GM21576 (cell line): Measurements from ENCODE around the gene SIRPB2.

Source experiments
- ATAC-seq: cut with Tn5 transposase; IDR thresholded peaks from one replicate; pipeline ENCODE4 v1.9.1; 2021; ENCODE audit warnings: mild to moderate bottlenecking, moderate library complexity; ENCODE audit not compliant: unreplicated experiment

The SIRPB2 gene

DNA sequence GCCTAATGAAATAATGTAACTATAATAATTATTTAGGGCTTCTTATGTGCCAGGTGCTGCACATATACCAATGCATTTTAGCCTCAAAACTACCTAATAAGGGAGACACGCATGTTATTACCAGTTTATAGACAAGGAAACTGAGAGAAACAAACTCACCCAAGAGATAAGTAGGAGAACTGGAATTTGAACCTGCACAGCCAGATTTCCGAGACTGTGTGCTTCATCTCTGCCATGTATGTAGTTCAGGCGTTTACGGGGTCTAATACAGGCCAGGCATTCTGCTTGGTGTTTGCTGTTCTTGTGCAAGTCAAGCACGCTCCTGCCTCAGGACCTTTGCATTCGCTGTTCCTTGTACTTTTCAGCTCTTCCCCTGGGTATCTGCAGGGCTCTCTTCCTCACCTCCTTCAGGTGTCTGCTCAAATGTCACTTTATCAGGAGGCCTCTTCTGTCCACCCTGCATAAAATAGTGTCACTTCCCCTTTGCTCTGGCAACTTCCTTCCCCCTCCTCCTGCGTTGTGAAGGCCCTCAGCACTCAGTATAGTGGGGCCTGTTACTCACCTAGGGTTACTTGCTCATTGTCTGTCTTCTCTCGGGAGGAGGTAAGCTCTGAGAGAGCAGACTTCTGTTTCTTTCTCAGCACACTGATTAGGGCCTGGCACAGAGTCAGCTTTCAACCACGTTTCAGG lies 18.5 kb downstream of the SIRPB2 start:
- no peak for ATAC-seq

DNA sequence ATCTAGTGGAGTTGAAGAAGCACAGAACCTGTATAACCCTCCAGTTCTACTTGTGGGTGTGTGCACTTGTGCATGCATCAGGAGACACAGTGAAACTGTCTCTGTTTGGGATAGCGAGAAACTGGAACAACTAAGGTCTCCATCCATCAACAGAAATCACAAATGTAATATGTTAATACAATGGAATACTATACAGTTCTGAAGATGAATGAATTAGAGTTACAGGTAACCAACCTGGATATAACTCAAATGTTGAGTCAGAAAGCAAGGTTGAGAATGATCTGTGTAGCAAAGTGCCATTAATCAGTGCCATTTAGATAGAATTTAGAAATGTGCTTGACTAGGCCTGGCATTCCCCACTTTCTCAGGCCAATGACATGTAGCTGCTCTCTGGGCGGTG lies 20.0 kb downstream of the SIRPB2 start:
- no peak for ATAC-seq

DNA sequence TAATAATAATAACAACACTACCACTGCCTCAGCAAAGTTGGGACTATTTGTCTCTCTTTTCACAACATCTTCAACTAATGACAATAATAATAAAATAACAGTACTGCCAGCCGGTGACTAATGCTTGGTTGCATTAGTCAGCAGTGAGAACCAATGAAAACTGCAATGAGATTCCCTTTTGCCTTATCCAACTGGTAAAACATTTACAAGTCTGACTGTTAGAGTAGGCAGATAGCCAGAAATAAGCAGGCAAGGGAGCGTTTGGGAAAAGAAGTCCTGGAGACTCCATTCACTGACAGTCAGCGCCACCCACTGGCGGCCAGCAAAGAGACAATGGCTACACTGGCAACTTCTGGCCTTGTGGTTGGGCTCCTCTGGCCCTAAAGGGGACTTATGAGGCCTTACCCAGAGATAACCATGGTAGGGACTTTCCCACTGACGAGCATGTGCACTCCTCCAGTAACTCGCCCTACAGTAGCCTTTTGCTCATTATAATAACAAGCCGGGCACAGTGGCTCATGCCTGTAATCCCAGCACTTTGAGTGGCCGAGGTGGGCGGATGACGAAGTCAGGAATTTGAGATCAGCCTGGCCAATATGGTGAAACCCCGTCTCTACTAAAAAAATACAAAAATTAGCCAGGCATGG lies 21.2 kb downstream of the SIRPB2 start:
- no peak for ATAC-seq

DNA sequence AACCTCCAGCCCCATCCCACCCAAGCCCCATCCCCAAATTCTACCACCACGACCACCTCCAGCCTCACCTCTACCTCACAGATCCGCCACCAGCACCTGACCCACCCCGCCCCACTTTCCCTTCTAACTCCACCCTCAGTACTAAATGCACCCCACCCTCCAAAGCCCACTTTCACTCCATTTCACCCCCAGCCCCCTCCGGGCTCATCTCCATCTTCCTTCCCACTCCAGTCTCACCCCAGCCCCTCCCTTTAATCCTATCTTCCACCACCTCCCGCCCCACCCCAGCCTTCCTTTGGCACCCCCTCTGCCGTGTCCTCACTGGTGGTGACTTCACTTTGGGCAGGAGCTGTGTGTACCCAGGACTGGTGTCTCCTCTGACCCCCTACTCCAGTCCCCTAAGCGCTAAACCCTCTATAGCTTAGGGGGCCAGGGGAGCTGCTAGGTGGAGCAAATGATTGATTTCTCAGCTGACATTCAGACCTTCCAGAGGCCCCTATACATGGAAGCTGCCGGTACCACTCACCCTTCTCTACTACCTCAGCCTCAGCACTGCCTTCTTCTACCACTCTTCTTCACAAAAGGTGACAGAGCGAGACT lies 21.8 kb downstream of the SIRPB2 start:
- no peak for ATAC-seq

DNA sequence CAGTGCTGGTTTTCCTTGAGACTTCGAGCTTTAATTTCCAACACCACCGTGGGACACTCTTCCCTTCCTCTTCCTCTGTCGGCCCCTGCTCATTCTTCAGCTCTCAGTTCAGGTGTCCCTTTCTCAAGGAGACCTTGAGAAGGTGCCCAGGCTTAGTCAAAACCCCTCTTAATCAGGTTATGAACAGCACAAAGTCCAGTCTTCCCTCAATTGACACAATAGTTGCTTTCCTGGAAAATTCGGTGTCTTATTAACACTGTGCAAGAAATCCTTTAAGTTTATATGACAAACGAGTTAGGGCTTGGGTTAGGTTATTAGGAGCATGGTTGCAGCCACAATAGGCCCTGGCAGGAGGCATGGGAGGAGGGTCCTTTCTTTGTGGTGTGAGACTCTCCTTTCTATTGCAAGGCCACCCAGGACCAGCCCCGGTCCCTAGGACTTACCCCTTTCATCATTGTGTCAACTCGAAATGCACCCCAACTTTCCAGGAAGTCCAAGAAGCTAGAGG lies 23.0 kb downstream of the SIRPB2 start:
- ATAC-seq: no peak

DNA sequence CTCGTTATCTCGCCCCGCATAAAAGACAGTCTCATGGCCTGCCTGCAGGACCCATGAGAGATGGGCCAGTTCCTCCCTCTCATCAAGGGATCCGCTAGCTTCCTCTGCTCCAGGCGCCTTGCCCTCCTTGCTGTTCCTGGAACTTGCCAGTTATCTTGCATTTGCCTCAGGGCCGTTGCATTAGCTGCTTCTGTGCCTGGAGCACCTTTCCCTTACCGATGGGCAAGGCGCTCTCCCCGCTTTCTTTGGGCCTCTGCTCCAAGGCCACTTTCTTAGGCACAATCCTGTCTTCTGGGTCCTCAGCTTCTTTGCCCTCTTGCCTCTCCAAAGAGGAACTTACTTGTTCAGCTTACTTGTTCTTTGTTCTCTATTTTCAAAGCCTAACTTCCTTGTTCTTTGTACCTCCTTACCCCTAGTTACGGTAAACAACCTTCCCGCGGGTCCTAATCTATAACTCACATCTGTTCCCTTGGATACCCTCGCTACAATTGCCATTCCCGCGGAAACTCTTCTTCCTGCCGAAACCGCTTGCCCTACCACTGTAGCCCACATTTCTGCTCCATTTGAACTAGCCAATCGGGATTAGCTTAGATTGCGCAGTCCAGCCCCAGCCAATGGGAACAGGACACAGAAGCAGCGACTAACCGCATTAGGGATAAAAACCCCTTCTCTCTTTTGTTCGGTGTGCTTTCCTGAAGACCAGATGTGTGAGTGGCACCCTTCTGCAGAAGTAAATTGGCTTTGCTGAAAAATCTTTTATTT lies 23.7 kb downstream of the SIRPB2 start:
- ATAC-seq: no peak

DNA sequence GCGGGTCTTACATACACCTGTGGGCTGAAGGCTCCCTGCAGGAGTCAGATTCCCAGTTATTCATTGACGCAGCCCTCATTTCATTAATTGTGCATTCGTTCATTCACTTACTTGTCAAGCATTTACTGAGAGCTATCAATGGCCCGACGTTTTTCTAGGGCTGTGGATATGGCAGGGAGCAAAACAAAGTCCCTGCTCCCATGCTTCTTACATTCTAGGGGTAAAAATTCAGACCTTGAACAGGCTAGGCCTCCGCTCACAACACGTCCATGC lies 24.2 kb downstream of the SIRPB2 start:
- no peak for ATAC-seq

DNA sequence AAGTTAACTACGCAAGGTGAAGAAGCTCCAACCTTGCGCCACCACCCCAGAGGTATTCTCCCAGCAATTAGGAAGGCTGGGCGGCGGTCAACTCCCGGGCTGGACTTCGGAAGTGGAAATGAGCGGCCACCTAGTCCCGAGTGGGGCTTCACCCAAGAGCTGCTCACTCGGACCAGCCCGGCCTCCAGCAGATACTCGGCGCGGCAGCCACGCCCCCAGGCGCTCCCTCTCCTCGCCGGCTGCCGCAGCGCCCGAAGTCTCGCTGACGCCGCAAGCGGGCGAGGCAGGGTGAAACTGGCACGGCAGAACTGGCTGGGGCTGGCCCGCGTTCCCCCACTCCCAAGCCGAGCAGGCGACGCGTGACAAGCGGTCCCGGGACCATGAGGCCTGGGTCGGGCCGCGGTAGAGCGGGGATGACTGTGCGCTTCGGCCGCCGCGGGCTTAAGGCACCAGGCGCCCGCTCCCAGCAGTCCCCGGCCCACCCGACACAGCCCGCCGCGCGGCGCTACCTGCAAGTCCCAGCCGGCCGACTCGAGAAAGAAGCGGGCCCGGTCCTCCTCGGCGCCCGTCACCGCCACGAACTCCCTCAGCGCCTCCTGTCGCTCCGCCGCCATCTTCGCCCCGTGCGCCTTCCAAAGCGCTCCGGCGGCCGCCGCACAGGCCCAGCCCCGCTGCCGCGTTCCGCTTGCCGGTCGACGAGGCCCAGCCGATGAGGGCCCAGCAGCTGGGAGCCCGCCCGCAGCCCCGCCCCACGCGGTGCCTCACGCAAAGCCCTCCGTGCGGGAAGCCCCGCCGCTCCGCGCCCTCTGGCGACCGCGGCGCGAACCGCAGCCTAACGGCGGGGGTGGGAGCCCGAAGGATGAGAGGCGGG lies 24.8 kb downstream of the SIRPB2 start, which contains the start of gene NSFL1C:
Gene NSFL1C (minus strand): TSS at position 639 of the 871 bp plus-strand sequence. CDS start 25 bp downstream, at position 614.
- peak; percentile 82 for ATAC-seq

DNA sequence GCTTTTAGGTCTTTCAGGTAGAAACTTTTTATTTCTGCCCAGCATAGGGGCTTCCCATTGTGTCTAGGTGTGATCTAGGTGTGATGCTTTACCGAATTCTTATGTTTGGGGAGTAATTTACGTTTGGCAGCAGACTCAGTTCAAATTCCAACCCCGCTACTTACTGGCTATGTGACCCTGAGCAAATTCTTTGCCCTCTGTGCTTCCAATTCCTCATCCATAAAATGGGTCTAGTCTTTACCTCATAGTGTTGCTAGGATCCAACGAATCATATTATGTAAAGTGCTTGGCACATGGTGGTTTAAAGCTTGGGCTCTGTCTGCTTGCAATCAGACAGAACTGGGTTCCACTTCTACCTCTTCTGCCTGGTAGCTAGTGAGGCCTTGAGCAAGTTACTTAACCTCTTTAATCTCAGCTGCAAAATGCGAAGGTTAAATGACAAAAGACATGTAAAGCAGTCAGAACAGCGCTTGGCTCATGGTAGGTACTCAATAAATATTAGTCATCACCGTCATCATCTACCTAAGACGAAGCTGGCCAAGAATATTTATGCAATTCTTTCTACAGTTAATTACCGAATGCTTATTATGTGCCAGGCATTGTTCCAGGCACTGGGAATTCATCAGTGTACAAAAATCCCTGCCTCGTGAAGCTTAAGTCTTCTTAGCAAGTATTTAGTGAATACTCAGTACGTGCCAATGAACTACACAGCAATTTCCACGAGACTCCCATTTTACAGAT lies 25.6 kb downstream of the SIRPB2 start:
- no peak for ATAC-seq

DNA sequence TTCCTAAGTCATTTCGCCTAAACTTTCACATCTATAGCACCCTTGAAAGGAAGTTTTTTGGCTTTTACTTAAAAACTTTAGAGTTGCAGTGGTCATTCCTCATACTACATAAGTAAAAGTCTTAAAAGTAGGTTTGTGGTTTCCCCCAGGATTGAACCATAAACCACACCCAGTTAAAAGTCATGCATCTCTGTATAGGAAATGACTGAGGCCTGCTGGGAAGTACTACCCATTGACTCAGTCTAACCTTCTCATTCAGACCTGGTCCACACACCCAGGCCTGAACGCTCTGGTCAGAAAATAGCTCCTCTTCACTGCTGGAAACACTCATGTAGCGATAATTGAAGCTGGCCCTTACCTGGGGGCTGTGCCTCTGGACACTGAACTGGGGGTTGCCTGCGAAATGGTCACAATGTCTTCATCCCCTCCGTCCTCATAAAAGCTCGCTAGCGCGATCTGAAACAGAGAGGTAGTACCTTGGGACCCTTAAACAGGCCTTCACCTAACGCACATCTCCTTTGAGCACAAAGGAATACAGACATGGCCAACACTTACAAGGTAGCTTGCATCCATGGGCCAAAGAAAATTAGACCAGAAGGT lies 27.1 kb downstream of the SIRPB2 start:
- ATAC-seq: no peak

DNA sequence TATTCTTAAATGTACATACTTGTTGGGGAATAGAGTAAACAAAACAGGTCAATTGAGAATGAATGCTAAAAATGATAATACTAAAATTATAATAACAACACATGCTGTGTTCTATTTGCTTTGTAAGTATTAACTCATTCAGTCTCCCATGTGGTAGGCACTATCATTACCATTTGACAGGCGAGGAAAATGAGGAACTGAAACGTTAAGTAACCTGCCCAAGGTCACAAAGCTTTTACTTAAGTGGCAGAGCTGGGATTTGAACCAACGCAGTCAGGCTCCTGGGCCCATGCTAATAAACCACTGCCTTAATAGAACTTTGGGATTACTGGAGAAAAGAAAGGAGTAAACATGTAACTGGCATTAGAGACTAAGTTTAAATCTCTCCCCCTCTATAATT lies 28.4 kb downstream of the SIRPB2 start:
- no peak for ATAC-seq

DNA sequence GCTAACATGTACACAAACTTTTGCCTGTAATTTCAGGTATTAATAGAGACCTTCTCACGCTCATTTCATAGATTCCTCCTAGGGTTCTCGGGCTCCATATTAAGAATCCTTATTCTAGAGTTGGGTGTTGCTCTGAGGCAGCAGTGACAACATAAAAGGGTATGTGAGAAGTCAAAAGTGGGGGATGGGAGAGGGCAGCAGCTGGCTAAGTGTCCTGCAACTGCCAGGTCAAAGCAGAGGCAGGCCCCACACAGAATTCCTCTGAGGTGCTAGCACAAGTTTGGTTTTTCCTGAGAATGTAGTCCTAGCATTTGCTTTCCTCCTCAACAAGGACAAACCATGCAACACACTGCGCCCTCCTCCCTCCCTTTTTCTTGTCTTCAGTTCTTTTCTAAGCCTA lies 29.2 kb downstream of the SIRPB2 start:
- ATAC-seq: no peak

DNA sequence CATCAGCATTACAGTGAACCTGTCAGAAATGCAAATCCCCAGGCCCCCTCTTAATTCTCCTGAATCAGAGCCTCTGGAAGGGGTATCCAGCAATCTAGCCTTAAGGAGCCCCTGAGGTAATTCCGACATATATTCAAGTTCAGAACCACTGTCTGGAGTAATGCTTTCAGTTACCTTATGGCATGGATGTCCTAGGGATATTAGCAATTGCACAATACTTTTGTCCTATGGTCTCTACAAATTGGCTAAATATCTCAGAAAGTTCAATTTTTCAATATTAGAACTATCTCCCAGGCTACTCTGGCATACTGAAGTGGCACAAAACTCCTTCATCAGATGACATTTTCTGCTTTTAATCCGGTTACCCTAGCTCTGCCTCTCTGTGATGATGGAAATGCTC lies 30.9 kb downstream of the SIRPB2 start:
- ATAC-seq: no peak

DNA sequence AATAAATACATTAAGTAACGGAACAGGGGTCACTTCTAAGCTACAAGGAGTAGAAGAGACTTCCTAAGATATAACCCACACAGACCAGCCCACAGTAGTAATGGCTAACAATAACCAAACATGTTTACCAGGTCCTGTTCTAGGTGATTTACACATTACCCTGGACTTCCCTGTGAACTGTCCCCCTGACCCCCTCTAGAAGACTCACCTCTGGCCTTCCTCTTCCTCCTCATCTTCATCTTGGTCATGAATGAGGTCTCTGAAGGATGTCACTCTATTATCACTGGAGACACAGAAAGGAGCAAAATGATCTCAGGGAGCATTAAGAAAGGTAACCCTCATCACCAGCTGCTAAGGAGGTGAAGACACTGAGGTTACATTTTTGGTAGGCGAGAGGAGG lies 33.2 kb downstream of the SIRPB2 start:
- no peak for ATAC-seq

DNA sequence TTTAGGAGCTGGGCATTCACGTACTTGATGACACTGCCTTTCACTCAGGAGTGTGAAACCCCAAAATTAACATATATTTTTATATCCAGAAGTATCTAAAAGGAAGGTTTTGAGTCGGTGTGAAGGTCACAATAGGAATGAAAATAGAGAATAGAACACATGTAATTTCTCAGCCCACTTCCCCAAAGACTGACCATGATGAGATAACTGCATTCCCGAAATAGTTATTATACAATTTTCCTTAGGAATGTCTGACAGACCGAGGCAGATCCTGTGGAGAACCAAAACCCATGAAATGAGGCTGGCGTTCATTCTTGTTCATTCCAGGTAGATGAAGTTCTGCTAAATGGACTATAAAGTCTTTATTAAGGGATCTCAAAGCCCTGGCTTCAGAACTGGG lies 34.9 kb downstream of the SIRPB2 start:
- no peak for ATAC-seq

DNA sequence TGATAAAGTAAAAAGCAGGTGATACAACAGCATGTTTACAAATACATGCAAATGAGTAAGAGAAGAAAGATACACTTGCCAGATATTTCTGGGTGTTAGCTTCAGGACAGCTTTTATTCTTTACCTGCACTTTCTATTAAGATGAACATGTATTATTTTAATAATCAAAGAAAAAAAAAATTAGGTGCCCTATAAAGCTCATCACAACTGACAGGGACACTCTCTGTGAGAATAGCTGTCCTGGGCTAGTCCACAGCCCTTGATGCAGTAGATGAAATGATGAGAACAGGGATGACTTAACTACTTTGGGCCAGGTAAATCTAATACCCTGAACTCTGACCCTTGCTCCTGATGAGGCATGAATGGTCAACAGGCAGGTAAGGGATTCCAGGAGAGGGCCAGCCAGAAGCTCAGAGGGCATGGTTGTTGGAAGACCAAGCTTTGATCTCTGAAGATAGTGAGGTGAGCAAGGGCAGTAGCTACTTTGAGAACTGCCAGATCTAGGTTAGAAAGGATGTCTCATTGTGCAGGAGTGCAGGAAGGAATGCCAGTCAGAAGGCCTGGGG lies 40.2 kb downstream of the SIRPB2 start:
- ATAC-seq: no peak

DNA sequence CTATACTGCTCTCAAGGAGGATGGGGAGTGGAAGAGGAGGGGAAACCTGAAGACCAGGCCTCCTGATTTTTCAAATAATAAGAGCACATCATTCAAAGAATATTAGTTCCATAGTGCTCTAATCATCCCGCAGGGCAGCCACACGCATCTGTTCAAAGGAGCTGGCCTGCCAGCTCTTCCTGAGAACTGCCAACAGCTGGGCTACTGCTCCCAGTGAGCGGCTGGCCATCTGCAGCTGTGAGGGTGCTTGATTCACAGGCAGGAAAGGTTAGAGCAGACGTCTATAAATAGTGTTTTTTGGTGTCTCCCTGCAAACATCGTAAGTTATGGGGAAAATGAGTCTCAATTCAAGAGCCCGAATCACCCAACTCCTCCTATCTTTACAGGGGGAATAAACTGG lies 41.9 kb downstream of the SIRPB2 start:
- ATAC-seq: no peak

DNA sequence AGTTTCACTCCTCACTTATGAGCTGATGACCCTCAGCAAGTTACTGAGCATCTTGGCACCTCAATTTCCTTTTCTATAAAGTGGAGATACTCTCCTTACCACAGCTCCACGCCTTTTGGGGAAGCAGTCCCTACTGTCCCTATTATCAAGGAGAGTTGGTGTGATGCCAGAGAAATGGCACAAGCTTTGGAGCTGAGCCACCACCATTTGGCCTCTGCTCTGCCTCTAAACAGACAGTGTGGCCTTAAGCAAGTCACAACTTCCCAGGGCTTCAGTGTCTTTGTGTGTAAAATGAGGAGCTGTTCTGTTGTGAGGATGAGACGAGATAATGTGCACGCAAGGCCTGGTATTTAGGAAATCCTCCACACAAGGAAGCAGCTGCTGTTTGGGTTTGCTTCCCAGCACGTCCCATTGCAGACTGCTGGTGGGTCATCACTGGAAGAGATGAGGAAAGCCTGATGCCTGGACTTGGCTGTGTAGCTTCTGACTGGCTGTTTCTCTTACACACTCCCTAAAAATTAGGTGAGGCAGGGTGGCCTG lies 43.1 kb downstream of the SIRPB2 start:
- ATAC-seq: no peak

DNA sequence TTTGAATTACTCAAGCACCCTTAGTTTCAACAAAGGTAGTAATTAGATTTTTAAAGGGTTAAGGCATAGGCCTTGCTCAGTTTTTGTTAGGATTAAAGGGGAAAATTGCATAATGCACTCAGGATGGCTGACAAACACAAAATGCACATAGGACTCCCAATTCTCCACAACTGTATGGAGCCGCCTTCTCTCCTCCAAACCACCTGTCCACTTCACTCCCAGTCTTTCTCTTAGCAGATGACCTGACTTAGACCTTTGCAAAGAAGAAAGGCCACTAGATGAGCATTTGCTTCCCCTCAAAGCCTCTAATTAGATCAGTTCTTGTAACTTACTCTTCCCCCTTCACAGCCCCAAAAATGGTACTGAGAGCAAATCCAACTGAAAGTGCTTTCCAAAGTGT lies 44.7 kb downstream of the SIRPB2 start:
- ATAC-seq: no peak
